ENCODE results near the gene CDYL. TPM values are rescaled to one million over a fixed set of nuclear protein-coding genes. Genes with fewer than 3 reads are reported as not detected.
"Not testable (repeated sequence)": the region's sequence is repeated elsewhere in the genome, so short reads cannot be mapped to it uniquely, and the experiment has no call there.

Gene CDYL
- total RNA-seq, 2 experiments from 2014 or later, result 25.0 to 33.6 TPM

GRCh38 chr6:4858194-4859015 is 82.2 kb downstream of the CDYL start:
- no peaks in the 10 kb centered on the region for H3K27me3 Mint-ChIP-seq
- H3K36me3 Mint-ChIP-seq (ENCODE audit: low read depth), result peaks cover 3% of the 10 kb centered on the region
- DNase-seq, result no peak
- peaks cover 7% of the 10 kb centered on the region for H3K4me1 Mint-ChIP-seq
- no peak overlapping the region for H3K27ac Mint-ChIP-seq
- ChIA-PET CTCF (interaction anchor here (0.6 kb wide), 1 partner anchor 45 kb away, joined by 3 read pairs; no protein-coding TSS in a partner anchor), POLR2A (no interaction called here)
- no peak overlapping the region for H3K4me3 Mint-ChIP-seq
- H3K9me3 Mint-ChIP-seq, result peaks cover 4% of the 10 kb centered on the region

DNA sequence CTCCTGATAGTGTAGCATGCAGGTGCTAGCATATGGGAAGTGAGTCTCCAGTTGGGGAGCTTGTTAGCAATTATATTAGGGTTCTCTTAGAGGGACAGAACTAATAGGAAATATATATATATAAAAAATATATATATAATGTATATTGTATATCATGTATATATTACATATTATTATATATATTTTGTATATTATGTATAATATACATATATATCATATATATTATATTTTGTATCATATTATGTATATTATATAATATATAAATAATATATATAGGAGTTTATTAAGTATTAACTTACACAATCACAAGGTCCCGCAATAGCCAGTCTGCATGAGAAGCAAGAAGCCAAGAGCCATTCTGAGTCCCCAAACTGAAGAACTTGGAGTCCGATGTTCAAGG is 84.2 kb downstream of the CDYL start:
- H3K36me3 Mint-ChIP-seq (ENCODE audit: low read depth), result peaks cover 3% of the 10 kb centered on the region

GRCh38 chr6:4861564-4861963 is 85.4 kb downstream of the CDYL start:
- H3K4me1 Mint-ChIP-seq, result no peaks in the 10 kb centered on the region
- ChIA-PET POLR2A (no interaction called here), CTCF (interaction anchor here (1.3 kb wide), 1 partner anchor 8 kb away, joined by 4 read pairs; no protein-coding TSS in a partner anchor)

More for the DNA sequence above, 84.2 kb downstream of the CDYL start:
- POLR2A ChIA-PET, result no interaction called here
- Mint-ChIP-seq H3K4me3 (no peak overlapping the region), H3K4me1 (no peaks in the 10 kb centered on the region), H3K27me3 (no peaks in the 10 kb centered on the region), H3K27ac (no peak overlapping the region), H3K9me3 (peaks cover 12% of the 10 kb centered on the region)
- CTCF ChIA-PET, result no interaction called here
- DNase-seq, result no peak

GRCh38 chr6:4864519-4864918 is 88.3 kb downstream of the CDYL start:
- no peaks in the 10 kb centered on the region for H3K27me3 Mint-ChIP-seq
- peaks cover 29% of the 10 kb centered on the region for H3K9me3 Mint-ChIP-seq
- peaks cover 1% of the 10 kb centered on the region for H3K4me1 Mint-ChIP-seq
- ChIA-PET POLR2A (no interaction called here), CTCF (no interaction called here)
- peaks cover 16% of the 10 kb centered on the region for H3K36me3 Mint-ChIP-seq (ENCODE audit: low read depth)
- no peak overlapping the region for H3K4me3 Mint-ChIP-seq
- no peak for DNase-seq
- H3K27ac Mint-ChIP-seq, result no peak overlapping the region

More at GRCh38 chr6:4861564-4861963, 85.4 kb downstream of the CDYL start:
- H3K9me3 Mint-ChIP-seq, result peaks cover 15% of the 10 kb centered on the region
- H3K4me3 Mint-ChIP-seq, result no peak overlapping the region
- no peak overlapping the region for H3K27ac Mint-ChIP-seq
- H3K36me3 Mint-ChIP-seq (ENCODE audit: low read depth), result peaks cover 6% of the 10 kb centered on the region
- no peaks in the 10 kb centered on the region for H3K27me3 Mint-ChIP-seq
- no peak for DNase-seq

- H3K9me3 Mint-ChIP-seq, result peaks cover 29% of the 10 kb centered on the region
- H3K4me1 Mint-ChIP-seq, POLR2A ChIA-PET, H3K27ac Mint-ChIP-seq, DNase-seq, H3K27me3 Mint-ChIP-seq, CTCF ChIA-PET, H3K4me3 Mint-ChIP-seq: not testable (repeated sequence)
- peaks cover 16% of the 10 kb centered on the region for H3K36me3 Mint-ChIP-seq (ENCODE audit: low read depth)
These were observed 88.8 kb downstream of the CDYL start for GRCh38 chr6:4865006-4865405.

DNA sequence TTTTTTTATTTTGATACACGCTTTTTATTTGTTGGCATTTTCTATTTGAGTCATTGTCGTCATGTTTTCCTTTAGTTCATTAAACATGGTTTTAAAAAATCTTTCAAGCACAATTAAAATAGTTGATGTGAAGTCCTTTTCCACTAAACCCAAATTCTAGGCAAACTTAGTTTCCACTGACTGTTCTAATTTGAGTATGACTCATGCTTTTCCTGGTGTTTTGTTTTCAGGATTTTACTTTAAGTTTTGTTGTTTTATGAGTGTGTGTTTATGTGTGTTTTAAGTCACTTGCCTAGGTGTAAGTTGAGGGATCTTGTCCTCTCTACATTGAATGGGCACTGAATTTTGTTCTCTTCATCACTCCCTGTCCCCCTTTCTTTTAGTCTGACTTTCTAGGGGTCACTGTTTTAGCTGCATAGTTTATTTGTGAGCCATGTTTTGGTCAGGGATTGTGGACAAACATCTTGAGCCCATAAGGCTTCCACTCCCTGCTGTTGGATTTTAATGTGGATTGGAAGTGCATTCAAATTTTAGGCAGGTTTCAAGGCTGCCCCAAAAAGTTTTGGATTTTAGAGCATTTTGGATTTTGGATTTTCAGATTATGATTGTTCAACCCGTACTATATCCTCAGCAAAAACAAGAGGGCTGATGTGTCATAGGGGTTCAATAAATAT is 94.8 kb downstream of the CDYL start:
- H3K9me3 Mint-ChIP-seq, result peaks cover 20% of the 10 kb centered on the region
- ChIA-PET POLR2A (no interaction called here), CTCF (interaction anchor here (1.0 kb wide), 1 partner anchor 11 kb away, joined by 3 read pairs; no protein-coding TSS in a partner anchor)
- peaks cover 5% of the 10 kb centered on the region for H3K4me1 Mint-ChIP-seq
- H3K4me3 Mint-ChIP-seq, result no peak overlapping the region
- H3K27me3 Mint-ChIP-seq, result no peaks in the 10 kb centered on the region
- no peak overlapping the region for H3K27ac Mint-ChIP-seq
- no peak for DNase-seq
- peaks cover 11% of the 10 kb centered on the region for H3K36me3 Mint-ChIP-seq (ENCODE audit: low read depth)

- ChIA-PET CTCF (no interaction called here), POLR2A (no interaction called here)
- no peaks in the 10 kb centered on the region for H3K27me3 Mint-ChIP-seq
- DNase-seq, result no peak
- no peak overlapping the region for H3K4me3 Mint-ChIP-seq
- H3K27ac Mint-ChIP-seq, result no peak overlapping the region
- H3K9me3 Mint-ChIP-seq, result peaks cover 18% of the 10 kb centered on the region
- H3K36me3 Mint-ChIP-seq (ENCODE audit: low read depth), result peaks cover 11% of the 10 kb centered on the region
- peaks cover 5% of the 10 kb centered on the region for H3K4me1 Mint-ChIP-seq
These were observed 95.6 kb downstream of the CDYL start for GRCh38 chr6:4871825-4872224.

GRCh38 chr6:4872841-4873240 is 96.6 kb downstream of the CDYL start:
- Mint-ChIP-seq H3K27me3 (no peaks in the 10 kb centered on the region), H3K36me3 (ENCODE audit: low read depth) (peaks cover 4% of the 10 kb centered on the region), H3K4me3 (no peak overlapping the region), H3K4me1 (peaks cover 3% of the 10 kb centered on the region), H3K9me3 (peaks cover 9% of the 10 kb centered on the region), H3K27ac (no peak overlapping the region)
- POLR2A ChIA-PET, result no interaction called here
- no peak for DNase-seq
- CTCF ChIA-PET, result no interaction called here

DNA sequence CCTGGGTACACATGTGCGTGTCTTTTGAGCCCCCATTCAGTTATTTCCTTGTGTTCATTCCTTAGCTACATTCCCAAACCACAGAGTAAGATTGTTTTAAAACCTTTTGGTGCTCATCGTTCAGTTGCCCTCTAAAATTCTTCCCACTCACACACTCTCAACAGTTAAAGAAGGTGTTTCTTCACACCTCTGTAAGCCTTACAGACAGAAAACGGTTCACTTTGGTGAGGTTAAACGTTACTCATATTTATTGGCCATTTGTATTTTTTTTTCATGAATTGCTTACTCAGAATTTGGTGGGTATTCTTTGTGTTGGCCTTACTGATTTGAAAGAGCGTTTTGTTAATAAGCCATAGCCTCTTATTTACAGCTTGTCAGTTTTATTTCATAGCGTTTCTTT is 97.7 kb downstream of the CDYL start:
- CTCF ChIA-PET, result no interaction called here
- peaks cover 3% of the 10 kb centered on the region for H3K4me1 Mint-ChIP-seq
- H3K4me3 Mint-ChIP-seq, result no peak overlapping the region
- H3K27ac Mint-ChIP-seq, result no peak overlapping the region
- H3K27me3 Mint-ChIP-seq, result no peaks in the 10 kb centered on the region
- peaks cover 2% of the 10 kb centered on the region for H3K36me3 Mint-ChIP-seq (ENCODE audit: low read depth)
- POLR2A ChIA-PET, result no interaction called here
- no peak for DNase-seq
- H3K9me3 Mint-ChIP-seq, result peaks cover 6% of the 10 kb centered on the region

- Mint-ChIP-seq H3K9me3 (peaks cover 5% of the 10 kb centered on the region), H3K27ac (no peak overlapping the region), H3K4me3 (no peak overlapping the region), H3K4me1 (peaks cover 2% of the 10 kb centered on the region), H3K27me3 (no peaks in the 10 kb centered on the region), H3K36me3 (ENCODE audit: low read depth) (no peaks in the 10 kb centered on the region)
- DNase-seq, result no peak
- ChIA-PET POLR2A (no interaction called here), CTCF (no interaction called here)
These were observed 103.6 kb downstream of the CDYL start for GRCh38 chr6:4879741-4880275.

- no peak overlapping the region for H3K27ac Mint-ChIP-seq
These were observed 104.2 kb downstream of the CDYL start for GRCh38 chr6:4880363-4880762.

DNA sequence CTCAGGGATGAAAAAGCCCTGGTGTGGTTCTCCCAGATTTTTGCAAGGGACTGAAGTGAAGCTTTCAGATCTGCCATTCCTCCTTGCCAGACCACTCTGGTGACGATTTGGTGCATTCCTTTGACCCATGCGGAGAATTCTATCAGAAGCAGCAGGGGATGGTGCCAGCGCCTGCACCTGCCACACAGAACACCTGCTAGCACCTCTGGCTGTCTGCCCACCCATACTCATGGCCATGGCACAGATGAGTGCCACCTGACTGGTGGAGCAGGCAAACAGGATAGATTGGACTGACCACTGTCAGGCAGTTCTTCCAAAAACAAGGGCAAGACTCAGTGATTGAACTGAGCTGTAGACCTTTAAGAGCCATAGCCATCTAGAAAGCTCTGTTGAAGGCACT is 107.1 kb downstream of the CDYL start:
- no peak for DNase-seq
- Mint-ChIP-seq H3K4me3 (no peak overlapping the region), H3K27me3 (no peaks in the 10 kb centered on the region), H3K27ac (no peak overlapping the region), H3K9me3 (peaks cover 12% of the 10 kb centered on the region), H3K36me3 (ENCODE audit: low read depth) (no peaks in the 10 kb centered on the region), H3K4me1 (peaks cover 2% of the 10 kb centered on the region)
- ChIA-PET CTCF (no interaction called here), POLR2A (no interaction called here)

More at GRCh38 chr6:4880363-4880762, 104.2 kb downstream of the CDYL start:
- Mint-ChIP-seq H3K27me3 (no peaks in the 10 kb centered on the region), H3K4me3 (no peak overlapping the region), H3K9me3 (peaks cover 5% of the 10 kb centered on the region), H3K4me1 (peaks cover 2% of the 10 kb centered on the region), H3K36me3 (ENCODE audit: low read depth) (no peaks in the 10 kb centered on the region)
- CTCF ChIA-PET, result no interaction called here
- no peak for DNase-seq
- POLR2A ChIA-PET, result no interaction called here

DNA sequence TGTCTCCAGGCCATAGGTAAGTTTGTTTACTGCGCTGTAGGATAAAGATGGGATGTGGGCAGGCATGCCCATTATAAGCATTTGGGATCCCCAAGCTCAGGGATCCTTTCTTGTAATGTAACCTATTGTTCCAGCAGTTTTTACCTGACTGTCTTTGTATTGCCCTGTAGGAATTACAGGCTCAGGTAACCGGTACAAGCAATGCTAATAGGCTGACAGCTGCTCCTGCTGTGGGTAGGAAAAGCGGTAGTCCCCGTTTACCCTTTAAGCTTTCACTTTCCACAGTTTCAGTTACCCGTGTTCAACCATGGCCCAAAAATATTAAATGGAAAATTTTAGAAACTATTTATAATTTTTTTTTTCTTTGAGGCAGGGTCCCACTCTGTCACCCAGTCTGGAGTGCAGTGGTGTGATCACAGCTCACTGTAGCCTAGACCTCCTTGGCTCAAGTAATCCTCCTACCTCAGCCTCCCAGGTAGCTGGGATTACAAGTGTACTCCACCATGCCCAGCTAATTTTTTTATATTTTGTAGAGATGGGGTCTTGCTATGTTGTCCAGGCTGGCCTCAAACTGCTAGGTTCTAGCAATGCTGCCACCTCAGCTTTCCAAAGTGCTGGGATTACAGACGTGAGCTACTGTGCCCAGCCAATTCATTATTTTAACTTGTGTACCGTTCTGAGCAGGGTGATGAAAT is 108.6 kb downstream of the CDYL start:
- CTCF ChIA-PET, result no interaction called here
- H3K9me3 Mint-ChIP-seq, result peaks cover 12% of the 10 kb centered on the region
- peaks cover 1% of the 10 kb centered on the region for H3K4me1 Mint-ChIP-seq
- H3K27me3 Mint-ChIP-seq, result no peaks in the 10 kb centered on the region
- POLR2A ChIA-PET, result no interaction called here
- no peak overlapping the region for H3K4me3 Mint-ChIP-seq
- no peaks in the 10 kb centered on the region for H3K36me3 Mint-ChIP-seq (ENCODE audit: low read depth)
- DNase-seq, result no peak
- no peak overlapping the region for H3K27ac Mint-ChIP-seq
